ENCODE measurements around the gene GPSM1.

The GPSM1 gene

DNA sequence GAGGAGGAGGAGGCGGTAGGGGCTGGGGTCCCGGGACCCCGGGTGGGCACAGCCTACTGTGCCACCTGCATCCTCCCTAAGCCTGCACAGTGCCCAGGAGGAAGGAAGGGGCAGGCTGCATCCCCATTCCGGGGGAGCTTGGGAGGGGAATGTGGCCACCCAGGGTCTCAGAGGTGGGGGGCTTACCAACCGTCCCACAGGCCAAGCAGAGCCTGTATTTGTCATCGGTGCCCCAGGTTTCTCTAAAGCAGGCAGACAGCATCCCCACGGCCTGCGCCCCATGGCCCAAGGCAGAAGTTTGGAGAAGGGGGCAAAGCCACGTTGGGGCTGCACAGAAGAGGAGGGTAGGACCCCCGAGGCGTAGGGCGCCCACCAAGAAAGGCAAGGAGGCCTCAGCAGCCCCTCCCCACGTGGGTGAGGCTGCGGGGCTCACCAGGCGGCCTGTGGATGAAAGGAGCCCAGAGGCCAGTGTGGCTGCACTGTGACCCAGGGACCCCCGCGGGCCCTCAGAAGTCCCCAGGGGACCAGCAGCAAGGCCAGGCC is 507 bp upstream of the GPSM1 start:
- TF ChIP-seq ZBTB7A (IDR thresholded peaks at IDR 0.05; ENCODE audit: low read depth) (peak; percentile 97), RAD21 (IDR thresholded peaks at IDR 0.05; ENCODE audit: low read depth) (no peak)

DNA sequence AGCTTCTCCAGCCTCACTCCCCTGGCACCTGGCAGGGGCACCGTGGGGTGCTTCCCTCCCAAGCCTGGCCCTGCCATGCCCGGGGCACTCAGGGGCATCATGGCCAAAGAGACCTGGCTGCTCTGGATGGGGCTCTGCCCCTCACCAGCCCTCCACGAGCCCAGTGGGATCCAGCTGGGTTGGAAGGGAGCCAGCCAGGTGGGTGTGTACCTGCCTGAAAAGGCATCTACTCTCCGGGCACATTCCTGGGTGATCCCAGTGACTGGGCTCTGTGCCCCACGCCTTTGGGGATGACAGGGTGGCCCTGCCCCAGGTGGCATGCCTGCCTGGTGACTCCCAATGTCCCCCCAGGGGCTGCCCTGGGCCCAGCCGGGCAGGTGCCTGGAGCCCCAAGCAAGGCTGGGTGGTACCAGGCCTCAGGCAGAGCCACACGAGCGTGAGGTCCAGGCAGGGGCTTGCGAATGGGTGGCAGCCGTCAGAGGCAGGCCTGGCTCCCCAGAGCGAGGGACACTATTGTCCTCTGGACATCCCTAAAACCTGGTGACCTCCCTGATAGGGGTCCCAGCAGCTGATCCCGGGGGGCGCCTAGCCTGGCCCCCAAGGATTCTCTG is 777 bp downstream of the GPSM1 start:
- TF ChIP-seq RAD21 (IDR thresholded peaks at IDR 0.05; ENCODE audit: low read depth) (no peak), CREB1 (IDR thresholded peaks at IDR 0.05; ENCODE audit: low read depth) (no peak), TEAD4 (IDR thresholded peaks at IDR 0.05) (peak; percentile 75), EP300 (IDR thresholded peaks at IDR 0.05; ENCODE audit: borderline replicate concordance) (no peak), ZBTB7A (IDR thresholded peaks at IDR 0.05; ENCODE audit: low read depth) (no peak), TAF1 (IDR thresholded peaks at IDR 0.05; ENCODE audit: low read depth) (no peak), YY1 (IDR thresholded peaks at IDR 0.05; ENCODE audit: low read depth) (no peak), EGR1 (IDR thresholded peaks at IDR 0.05) (no peak; the same call in 1 of the 2 replicates), USF1 (IDR thresholded peaks at IDR 0.05) (no peak), NFIC (IDR thresholded peaks at IDR 0.05) (peak; percentile 84), FOXM1 (IDR thresholded peaks at IDR 0.05; ENCODE audit: borderline replicate concordance, low read depth) (no peak), CEBPB (IDR thresholded peaks at IDR 0.05) (no peak), TCF12 (IDR thresholded peaks at IDR 0.05; ENCODE audit: low read depth) (peak; percentile 19; the same call in 1 of the 2 replicates)
- TF ChIP-seq, protein P1, sequence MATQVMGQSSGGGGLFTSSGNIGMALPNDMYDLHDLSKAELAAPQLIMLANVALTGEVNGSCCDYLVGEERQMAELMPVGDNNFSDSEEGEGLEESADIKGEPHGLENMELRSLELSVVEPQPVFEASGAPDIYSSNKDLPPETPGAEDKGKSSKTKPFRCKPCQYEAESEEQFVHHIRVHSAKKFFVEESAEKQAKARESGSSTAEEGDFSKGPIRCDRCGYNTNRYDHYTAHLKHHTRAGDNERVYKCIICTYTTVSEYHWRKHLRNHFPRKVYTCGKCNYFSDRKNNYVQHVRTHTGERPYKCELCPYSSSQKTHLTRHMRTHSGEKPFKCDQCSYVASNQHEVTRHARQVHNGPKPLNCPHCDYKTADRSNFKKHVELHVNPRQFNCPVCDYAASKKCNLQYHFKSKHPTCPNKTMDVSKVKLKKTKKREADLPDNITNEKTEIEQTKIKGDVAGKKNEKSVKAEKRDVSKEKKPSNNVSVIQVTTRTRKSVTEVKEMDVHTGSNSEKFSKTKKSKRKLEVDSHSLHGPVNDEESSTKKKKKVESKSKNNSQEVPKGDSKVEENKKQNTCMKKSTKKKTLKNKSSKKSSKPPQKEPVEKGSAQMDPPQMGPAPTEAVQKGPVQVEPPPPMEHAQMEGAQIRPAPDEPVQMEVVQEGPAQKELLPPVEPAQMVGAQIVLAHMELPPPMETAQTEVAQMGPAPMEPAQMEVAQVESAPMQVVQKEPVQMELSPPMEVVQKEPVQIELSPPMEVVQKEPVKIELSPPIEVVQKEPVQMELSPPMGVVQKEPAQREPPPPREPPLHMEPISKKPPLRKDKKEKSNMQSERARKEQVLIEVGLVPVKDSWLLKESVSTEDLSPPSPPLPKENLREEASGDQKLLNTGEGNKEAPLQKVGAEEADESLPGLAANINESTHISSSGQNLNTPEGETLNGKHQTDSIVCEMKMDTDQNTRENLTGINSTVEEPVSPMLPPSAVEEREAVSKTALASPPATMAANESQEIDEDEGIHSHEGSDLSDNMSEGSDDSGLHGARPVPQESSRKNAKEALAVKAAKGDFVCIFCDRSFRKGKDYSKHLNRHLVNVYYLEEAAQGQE (IDR thresholded peaks at IDR 0.05; ENCODE audit: low read depth) = no peak
- TF ChIP-seq, protein P2, sequence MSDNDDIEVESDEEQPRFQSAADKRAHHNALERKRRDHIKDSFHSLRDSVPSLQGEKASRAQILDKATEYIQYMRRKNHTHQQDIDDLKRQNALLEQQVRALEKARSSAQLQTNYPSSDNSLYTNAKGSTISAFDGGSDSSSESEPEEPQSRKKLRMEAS (IDR thresholded peaks at IDR 0.05) = no peak

DNA sequence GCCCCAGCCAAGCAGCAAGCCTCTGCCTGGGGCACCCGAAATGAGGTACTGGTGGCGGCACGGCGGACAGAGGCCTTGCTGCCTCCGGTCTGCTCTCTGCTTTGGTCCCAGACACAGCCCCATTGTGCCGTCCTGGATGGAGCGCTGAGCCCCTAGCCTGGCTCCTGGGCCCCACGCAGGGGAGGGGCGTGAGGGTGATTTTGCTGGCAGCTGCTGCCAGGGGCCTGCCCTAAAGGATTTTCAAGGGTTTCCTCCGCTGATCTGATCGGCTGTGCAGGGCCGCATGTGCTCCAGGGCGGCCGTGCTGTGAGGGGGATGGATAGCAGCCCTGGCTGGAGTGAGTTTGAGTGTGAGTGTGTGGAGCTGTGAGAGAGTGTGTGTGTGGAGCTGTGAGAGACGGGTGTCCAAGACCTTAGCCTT is 1.3 kb downstream of the GPSM1 start:
- TF ChIP-seq RAD21 (IDR thresholded peaks at IDR 0.05; ENCODE audit: low read depth) (no peak), FOXM1 (IDR thresholded peaks at IDR 0.05; ENCODE audit: borderline replicate concordance, low read depth) (no peak), EP300 (IDR thresholded peaks at IDR 0.05; ENCODE audit: borderline replicate concordance) (no peak), USF1 (IDR thresholded peaks at IDR 0.05) (no peak), TCF12 (IDR thresholded peaks at IDR 0.05; ENCODE audit: low read depth) (no peak), TAF1 (IDR thresholded peaks at IDR 0.05; ENCODE audit: low read depth) (no peak)
- TF ChIP-seq, protein P1 (IDR thresholded peaks at IDR 0.05; ENCODE audit: low read depth) = no peak

GRCh38 chr9:136329211-136329627 is 1.9 kb downstream of the GPSM1 start:
- no peak for TF ChIP-seq EP300 (IDR thresholded peaks at IDR 0.05; ENCODE audit: borderline replicate concordance)
- TF ChIP-seq, protein P1 (IDR thresholded peaks at IDR 0.05; ENCODE audit: low read depth) = no peak
- TF ChIP-seq CREB1 (IDR thresholded peaks at IDR 0.05; ENCODE audit: low read depth) = no peak
- TF ChIP-seq CEBPB (IDR thresholded peaks at IDR 0.05) = no peak
- TF ChIP-seq FOXM1 (IDR thresholded peaks at IDR 0.05; ENCODE audit: borderline replicate concordance, low read depth) = no peak
- TF ChIP-seq TAF1 (IDR thresholded peaks at IDR 0.05; ENCODE audit: low read depth) = no peak
- no peak for TF ChIP-seq TCF12 (IDR thresholded peaks at IDR 0.05; ENCODE audit: low read depth)
- no peak for TF ChIP-seq YY1 (IDR thresholded peaks at IDR 0.05; ENCODE audit: low read depth)
- no peak for TF ChIP-seq USF1 (IDR thresholded peaks at IDR 0.05)
- TF ChIP-seq NFIC (IDR thresholded peaks at IDR 0.05) = no peak
- TF ChIP-seq, protein P2 (IDR thresholded peaks at IDR 0.05) = no peak
- TF ChIP-seq ZBTB7A (IDR thresholded peaks at IDR 0.05; ENCODE audit: low read depth) = no peak
- TF ChIP-seq TEAD4 (IDR thresholded peaks at IDR 0.05) = no peak
- no peak for TF ChIP-seq RAD21 (IDR thresholded peaks at IDR 0.05; ENCODE audit: low read depth)
